ENCODE results near the gene SRD5A3. TPM values are rescaled to one million over a fixed set of nuclear protein-coding genes. Genes with fewer than 3 reads are reported as not detected.

Gene SRD5A3
- polyA plus RNA-seq, 1 donor from 2014 or later: 6.2 TPM

DNA sequence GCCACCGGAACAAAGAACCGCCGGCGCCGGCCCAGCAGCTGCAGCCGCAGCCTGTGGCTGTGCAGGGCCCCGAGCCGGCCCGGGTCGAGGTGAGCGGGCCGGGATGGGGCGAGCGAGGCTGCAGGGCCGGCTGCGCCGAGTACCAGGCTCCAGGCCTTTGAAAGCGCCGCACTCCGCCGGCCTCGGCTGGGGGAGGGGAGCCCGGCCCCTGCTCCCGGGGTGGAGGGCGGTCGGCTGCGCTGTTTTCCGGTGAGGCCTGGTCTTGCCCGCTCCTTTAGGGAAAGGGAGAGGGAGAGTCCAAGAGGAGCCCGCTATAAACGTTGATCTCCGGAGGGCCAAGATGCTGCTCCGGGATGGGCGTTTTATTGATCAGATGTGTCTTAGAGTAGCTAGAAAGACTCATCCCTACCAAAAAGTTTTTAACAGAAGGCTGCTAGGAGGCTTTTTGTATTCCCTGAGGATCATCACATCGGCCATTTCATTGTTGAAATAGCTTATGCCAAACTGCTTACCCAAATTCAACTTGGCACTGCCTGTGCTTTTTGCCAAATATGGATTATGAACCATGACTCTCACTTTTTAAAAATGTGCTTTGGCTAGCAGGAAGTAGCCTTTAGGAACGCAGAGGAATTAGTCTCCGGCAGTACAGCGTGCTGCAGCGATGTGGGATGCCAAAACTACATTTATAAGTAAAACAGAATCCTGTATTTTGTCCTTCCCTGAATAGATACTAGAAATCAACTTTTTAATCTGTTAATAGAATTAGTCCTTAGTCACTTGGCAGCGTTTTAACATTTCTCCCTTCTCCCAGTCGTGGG is 50.5 kb downstream of the SRD5A3 start:
- Histone ChIP-seq H3K4me2 (ENCODE audit: low read length) (peak overlapping the region; percentile 81), H3K27me3 (ENCODE audit: insufficient read depth, low read depth, low read length) (peaks cover 3% of the 10 kb centered on the region), H3K9me2 (ENCODE audit: insufficient read depth, low read length) (no peaks in the 10 kb centered on the region), H3K36me3 (ENCODE audit: insufficient read depth, low read length) (no peaks in the 10 kb centered on the region), H3K9ac (ENCODE audit: low read length) (peak overlapping the region; percentile 85), H3K9me3 (ENCODE audit: low read length) (no peaks in the 10 kb centered on the region), H3F3A (ENCODE audit: insufficient read depth, low read length, poor library complexity, severe bottlenecking) (no peaks in the 10 kb centered on the region), H4K20me1 (ENCODE audit: insufficient read depth) (no peaks in the 10 kb centered on the region), H3K27ac (ENCODE audit: low read length) (peak overlapping the region; percentile 73), H3K4me3 (ENCODE audit: low read length) (peak overlapping the region; percentile 73), H3K79me2 (replicated peaks; ENCODE audit: insufficient read depth, low read length) (peaks cover 43% of the 10 kb centered on the region), H2AFZ (ENCODE audit: low read depth, low read length) (no peak overlapping the region)
- no peak for TF ChIP-seq RAD21 (conservative IDR thresholded peaks at IDR 0.05)
- TF ChIP-seq SMC3 (conservative IDR thresholded peaks at IDR 0.05; ENCODE audit: poor library complexity): no peak
- no peak for TF ChIP-seq EZH2 (IDR thresholded peaks at IDR 0.05; ENCODE audit: borderline replicate concordance, insufficient read depth, low read length, poor library complexity, severe bottlenecking)
- no peak for TF ChIP-seq EP300 (conservative IDR thresholded peaks at IDR 0.05; ENCODE audit: poor library complexity, severe bottlenecking)
- TF ChIP-seq TAF1 (IDR thresholded peaks at IDR 0.05; ENCODE audit: low read depth): no peak
- TF ChIP-seq POLR2AphosphoS5 (IDR thresholded peaks at IDR 0.05): no peak

DNA sequence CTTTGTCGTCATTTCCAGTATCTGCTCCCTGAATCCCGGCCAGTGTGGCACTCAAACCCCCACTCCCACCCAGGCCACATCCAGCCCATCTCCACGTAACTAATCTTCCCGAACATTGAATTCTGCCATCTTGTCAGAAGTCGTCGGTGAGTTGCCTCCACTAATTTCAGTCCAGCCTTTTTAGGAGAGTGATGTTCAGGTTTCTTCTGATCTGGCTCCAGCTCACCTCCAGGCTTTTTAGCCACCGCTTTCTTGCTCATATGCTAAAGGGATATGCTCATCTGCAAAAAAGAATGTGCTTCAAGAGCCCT is 51.0 kb downstream of the SRD5A3 start:
- peaks cover 45% of the 10 kb centered on the region for H3K79me2 ChIP-seq (replicated peaks; ENCODE audit: insufficient read depth, low read length)
- peak overlapping the region; percentile 85 for H3K9ac ChIP-seq (ENCODE audit: low read length)
- no peaks in the 10 kb centered on the region for H3K9me2 ChIP-seq (ENCODE audit: insufficient read depth, low read length)
- no peaks in the 10 kb centered on the region for H3K36me3 ChIP-seq (ENCODE audit: insufficient read depth, low read length)
- peak overlapping the region; percentile 81 for H3K4me2 ChIP-seq (ENCODE audit: low read length)
- no peaks in the 10 kb centered on the region for H4K20me1 ChIP-seq (ENCODE audit: insufficient read depth)
- no peak overlapping the region for H3K27ac ChIP-seq (ENCODE audit: low read length)
- H2AFZ ChIP-seq (ENCODE audit: low read depth, low read length): no peak overlapping the region
- TF ChIP-seq POLR2AphosphoS5 (IDR thresholded peaks at IDR 0.05) (no peak), EZH2 (IDR thresholded peaks at IDR 0.05; ENCODE audit: borderline replicate concordance, insufficient read depth, low read length, poor library complexity, severe bottlenecking) (no peak), MXI1 (conservative IDR thresholded peaks at IDR 0.05; ENCODE audit: poor library complexity, severe bottlenecking) (no peak), RAD21 (conservative IDR thresholded peaks at IDR 0.05) (no peak), SMC3 (conservative IDR thresholded peaks at IDR 0.05; ENCODE audit: poor library complexity) (no peak), EP300 (conservative IDR thresholded peaks at IDR 0.05; ENCODE audit: poor library complexity, severe bottlenecking) (no peak)
- TF ChIP-seq, protein P1, sequence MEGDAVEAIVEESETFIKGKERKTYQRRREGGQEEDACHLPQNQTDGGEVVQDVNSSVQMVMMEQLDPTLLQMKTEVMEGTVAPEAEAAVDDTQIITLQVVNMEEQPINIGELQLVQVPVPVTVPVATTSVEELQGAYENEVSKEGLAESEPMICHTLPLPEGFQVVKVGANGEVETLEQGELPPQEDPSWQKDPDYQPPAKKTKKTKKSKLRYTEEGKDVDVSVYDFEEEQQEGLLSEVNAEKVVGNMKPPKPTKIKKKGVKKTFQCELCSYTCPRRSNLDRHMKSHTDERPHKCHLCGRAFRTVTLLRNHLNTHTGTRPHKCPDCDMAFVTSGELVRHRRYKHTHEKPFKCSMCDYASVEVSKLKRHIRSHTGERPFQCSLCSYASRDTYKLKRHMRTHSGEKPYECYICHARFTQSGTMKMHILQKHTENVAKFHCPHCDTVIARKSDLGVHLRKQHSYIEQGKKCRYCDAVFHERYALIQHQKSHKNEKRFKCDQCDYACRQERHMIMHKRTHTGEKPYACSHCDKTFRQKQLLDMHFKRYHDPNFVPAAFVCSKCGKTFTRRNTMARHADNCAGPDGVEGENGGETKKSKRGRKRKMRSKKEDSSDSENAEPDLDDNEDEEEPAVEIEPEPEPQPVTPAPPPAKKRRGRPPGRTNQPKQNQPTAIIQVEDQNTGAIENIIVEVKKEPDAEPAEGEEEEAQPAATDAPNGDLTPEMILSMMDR (IDR thresholded peaks at IDR 0.05; ENCODE audit: poor library complexity, severe bottlenecking): no peak
- TF ChIP-seq, protein P2, sequence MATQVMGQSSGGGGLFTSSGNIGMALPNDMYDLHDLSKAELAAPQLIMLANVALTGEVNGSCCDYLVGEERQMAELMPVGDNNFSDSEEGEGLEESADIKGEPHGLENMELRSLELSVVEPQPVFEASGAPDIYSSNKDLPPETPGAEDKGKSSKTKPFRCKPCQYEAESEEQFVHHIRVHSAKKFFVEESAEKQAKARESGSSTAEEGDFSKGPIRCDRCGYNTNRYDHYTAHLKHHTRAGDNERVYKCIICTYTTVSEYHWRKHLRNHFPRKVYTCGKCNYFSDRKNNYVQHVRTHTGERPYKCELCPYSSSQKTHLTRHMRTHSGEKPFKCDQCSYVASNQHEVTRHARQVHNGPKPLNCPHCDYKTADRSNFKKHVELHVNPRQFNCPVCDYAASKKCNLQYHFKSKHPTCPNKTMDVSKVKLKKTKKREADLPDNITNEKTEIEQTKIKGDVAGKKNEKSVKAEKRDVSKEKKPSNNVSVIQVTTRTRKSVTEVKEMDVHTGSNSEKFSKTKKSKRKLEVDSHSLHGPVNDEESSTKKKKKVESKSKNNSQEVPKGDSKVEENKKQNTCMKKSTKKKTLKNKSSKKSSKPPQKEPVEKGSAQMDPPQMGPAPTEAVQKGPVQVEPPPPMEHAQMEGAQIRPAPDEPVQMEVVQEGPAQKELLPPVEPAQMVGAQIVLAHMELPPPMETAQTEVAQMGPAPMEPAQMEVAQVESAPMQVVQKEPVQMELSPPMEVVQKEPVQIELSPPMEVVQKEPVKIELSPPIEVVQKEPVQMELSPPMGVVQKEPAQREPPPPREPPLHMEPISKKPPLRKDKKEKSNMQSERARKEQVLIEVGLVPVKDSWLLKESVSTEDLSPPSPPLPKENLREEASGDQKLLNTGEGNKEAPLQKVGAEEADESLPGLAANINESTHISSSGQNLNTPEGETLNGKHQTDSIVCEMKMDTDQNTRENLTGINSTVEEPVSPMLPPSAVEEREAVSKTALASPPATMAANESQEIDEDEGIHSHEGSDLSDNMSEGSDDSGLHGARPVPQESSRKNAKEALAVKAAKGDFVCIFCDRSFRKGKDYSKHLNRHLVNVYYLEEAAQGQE (IDR thresholded peaks at IDR 0.05; ENCODE audit: borderline replicate concordance): no peak
- H3K27me3 ChIP-seq (ENCODE audit: insufficient read depth, low read depth, low read length): peaks cover 3% of the 10 kb centered on the region
- no peaks in the 10 kb centered on the region for H3K9me3 ChIP-seq (ENCODE audit: low read length)
- no peaks in the 10 kb centered on the region for H3F3A ChIP-seq (ENCODE audit: insufficient read depth, low read length, poor library complexity, severe bottlenecking)
- peak overlapping the region; percentile 73 for H3K4me3 ChIP-seq (ENCODE audit: low read length)
